NB4 (cell line): Measurements from ENCODE around the gene RBMS1.

Source experiments
- MYC ChIP-seq: IDR thresholded peaks from 2 replicates; pipeline ENCODE4 v1.6.1; 2011; ENCODE audit warnings: low read depth, low read length
- POLR2A ChIP-seq: IDR thresholded peaks from 2 replicates; pipeline ENCODE4 v1.6.1; 2011; ENCODE audit warnings: mild to moderate bottlenecking; ENCODE audit not compliant: insufficient read length; ENCODE audit errors: extremely low read depth
- TF ChIP-seq, protein P1 (sequence below): IDR thresholded peaks from one replicate; pipeline ENCODE4 v1.5.1; 2012; ENCODE audit warnings: low read depth, low read length
- TF ChIP-seq, protein P2 (sequence below): IDR thresholded peaks from 2 replicates; pipeline ENCODE4 v1.6.1; 2011; ENCODE audit warnings: low read depth, low read length

DNA sequence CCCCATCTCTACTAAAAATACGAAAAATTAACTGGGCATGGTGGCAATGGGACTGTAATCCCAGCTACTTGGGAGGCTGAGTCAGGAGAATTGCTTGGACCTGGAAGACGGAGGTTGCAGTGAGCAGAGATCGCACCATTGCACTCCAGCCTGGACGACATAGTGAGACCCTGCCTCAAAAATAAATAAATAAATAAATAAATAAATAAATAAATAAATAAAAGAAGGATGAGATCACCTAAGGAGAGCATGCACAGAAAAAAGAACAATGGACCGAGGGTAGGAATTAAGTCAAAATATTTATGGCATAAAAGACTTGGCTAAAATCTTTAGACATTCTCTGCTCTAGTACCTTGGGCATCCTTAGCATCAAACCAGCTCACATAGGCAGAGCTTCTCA lies 8.9 kb upstream of the RBMS1 start:
- TF ChIP-seq, protein P1, sequence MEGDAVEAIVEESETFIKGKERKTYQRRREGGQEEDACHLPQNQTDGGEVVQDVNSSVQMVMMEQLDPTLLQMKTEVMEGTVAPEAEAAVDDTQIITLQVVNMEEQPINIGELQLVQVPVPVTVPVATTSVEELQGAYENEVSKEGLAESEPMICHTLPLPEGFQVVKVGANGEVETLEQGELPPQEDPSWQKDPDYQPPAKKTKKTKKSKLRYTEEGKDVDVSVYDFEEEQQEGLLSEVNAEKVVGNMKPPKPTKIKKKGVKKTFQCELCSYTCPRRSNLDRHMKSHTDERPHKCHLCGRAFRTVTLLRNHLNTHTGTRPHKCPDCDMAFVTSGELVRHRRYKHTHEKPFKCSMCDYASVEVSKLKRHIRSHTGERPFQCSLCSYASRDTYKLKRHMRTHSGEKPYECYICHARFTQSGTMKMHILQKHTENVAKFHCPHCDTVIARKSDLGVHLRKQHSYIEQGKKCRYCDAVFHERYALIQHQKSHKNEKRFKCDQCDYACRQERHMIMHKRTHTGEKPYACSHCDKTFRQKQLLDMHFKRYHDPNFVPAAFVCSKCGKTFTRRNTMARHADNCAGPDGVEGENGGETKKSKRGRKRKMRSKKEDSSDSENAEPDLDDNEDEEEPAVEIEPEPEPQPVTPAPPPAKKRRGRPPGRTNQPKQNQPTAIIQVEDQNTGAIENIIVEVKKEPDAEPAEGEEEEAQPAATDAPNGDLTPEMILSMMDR: no peak
- TF ChIP-seq POLR2A: no peak
- TF ChIP-seq, protein P2, sequence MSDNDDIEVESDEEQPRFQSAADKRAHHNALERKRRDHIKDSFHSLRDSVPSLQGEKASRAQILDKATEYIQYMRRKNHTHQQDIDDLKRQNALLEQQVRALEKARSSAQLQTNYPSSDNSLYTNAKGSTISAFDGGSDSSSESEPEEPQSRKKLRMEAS: no peak
- TF ChIP-seq MYC: no peak
